HEK293 (cell line): ENCODE data around the gene UBE2C.

Source experiments
- SP2 ChIP-seq: fragments of 450-650 bp; formaldehyde crosslinking; IDR thresholded peaks from 2 replicates; pipeline ENCODE4 v1.5.1; 2016; ENCODE audit warnings: missing biosample characterization, missing genetic modification characterization
- ZBTB17 ChIP-seq: fragments of 450-650 bp; formaldehyde crosslinking; IDR thresholded peaks from 2 replicates; pipeline ENCODE4 v1.5.1; 2016; ENCODE audit warnings: missing biosample characterization, missing genetic modification characterization
- ZBTB26 ChIP-seq: fragments of 450-650 bp; formaldehyde crosslinking; optimal IDR thresholded peaks from 2 replicates; pipeline ENCODE3; 2016; ENCODE audit warnings: missing biosample characterization, mild to moderate bottlenecking, missing genetic modification characterization
- ZNF202 ChIP-seq: fragments of 450-650 bp; formaldehyde crosslinking; IDR thresholded peaks from 2 replicates; pipeline ENCODE4 v1.5.1; 2016; ENCODE audit warnings: missing biosample characterization, missing genetic modification characterization, borderline replicate concordance
- ZNF239 ChIP-seq: fragments of 450-650 bp; formaldehyde crosslinking; IDR thresholded peaks from 2 replicates; pipeline ENCODE4 v1.5.1; 2016; ENCODE audit warnings: missing biosample characterization, missing genetic modification characterization
- ZNF645 ChIP-seq: fragments of 450-650 bp; formaldehyde crosslinking; IDR thresholded peaks from 2 replicates; pipeline ENCODE4; 2016; ENCODE audit warnings: missing biosample characterization, missing genetic modification characterization
- TF ChIP-seq, protein P1 (sequence below): fragments of 450-650 bp; formaldehyde crosslinking; IDR thresholded peaks from 2 replicates; pipeline ENCODE4 v1.5.1; 2016; ENCODE audit warnings: missing biosample characterization, missing genetic modification characterization
- TF ChIP-seq, protein P2 (sequence below): fragments of 450-650 bp; formaldehyde crosslinking; IDR thresholded peaks from 2 replicates; pipeline ENCODE4 v1.5.1; 2016; ENCODE audit warnings: missing biosample characterization, missing genetic modification characterization

DNA sequence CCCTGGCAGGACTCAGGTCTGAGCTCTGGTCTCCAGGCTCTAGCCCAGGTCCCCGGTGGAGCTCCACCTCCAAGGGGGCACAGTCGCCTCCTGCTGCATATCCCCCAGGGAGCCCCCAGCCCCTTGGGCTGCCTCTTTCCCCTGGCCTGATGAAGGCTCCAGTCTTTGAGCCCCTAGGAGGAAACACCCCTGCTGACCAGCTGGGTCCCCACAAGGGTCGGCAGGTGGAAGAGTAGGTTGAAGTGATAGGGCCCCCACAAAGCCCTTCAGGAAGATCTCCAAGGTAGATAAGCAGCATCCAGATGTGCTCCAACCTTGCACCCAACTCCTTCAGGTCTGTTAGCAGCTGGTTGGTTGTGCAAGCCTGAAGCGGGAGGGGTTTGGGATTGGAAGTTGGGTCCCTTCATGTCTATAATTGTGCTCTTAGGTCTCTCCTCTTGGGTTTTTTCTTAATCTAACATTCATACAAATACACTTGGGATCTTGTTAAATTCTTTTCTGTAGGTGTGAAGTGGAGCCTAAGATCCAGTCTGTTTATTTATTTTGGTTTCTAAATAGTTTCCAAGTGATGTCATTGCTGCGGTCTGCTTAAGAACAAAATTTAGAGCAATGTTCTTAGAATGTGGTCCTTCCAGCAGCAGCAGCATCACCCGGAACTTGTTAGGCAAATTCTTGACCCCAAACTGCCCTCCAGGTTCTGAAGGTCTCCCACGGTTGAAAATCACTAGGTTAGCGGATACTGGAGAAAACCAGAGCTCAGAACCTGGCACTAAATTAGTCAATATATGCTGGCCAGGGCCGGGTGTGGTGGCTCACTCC lies 5.1 kb downstream of the UBE2C start:
- TF ChIP-seq, protein P1, sequence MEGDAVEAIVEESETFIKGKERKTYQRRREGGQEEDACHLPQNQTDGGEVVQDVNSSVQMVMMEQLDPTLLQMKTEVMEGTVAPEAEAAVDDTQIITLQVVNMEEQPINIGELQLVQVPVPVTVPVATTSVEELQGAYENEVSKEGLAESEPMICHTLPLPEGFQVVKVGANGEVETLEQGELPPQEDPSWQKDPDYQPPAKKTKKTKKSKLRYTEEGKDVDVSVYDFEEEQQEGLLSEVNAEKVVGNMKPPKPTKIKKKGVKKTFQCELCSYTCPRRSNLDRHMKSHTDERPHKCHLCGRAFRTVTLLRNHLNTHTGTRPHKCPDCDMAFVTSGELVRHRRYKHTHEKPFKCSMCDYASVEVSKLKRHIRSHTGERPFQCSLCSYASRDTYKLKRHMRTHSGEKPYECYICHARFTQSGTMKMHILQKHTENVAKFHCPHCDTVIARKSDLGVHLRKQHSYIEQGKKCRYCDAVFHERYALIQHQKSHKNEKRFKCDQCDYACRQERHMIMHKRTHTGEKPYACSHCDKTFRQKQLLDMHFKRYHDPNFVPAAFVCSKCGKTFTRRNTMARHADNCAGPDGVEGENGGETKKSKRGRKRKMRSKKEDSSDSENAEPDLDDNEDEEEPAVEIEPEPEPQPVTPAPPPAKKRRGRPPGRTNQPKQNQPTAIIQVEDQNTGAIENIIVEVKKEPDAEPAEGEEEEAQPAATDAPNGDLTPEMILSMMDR (tag by site-specific recombination), result no peak
- TF ChIP-seq, protein P2, sequence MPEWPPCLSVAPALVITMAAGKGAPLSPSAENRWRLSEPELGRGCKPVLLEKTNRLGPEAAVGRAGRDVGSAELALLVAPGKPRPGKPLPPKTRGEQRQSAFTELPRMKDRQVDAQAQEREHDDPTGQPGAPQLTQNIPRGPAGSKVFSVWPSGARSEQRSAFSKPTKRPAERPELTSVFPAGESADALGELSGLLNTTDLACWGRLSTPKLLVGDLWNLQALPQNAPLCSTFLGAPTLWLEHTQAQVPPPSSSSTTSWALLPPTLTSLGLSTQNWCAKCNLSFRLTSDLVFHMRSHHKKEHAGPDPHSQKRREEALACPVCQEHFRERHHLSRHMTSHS (tag by site-specific recombination), result no peak
- TF ChIP-seq ZNF239 (tag by site-specific recombination) (no peak), ZBTB26 (tag by site-specific recombination) (no peak), SP2 (tag by site-specific recombination) (no peak), ZNF645 (tag by site-specific recombination) (no peak), ZBTB17 (tag by site-specific recombination) (peak; percentile 71), ZNF202 (no peak)
